HG03175 (cell line): ENCODE data around the gene BLTP2.
A peak's percentile ranks its signal among the peaks of the same experiment; 100 is the strongest.
"Not testable (repeated sequence)": the region's sequence is repeated elsewhere in the genome, so short reads cannot be mapped to it uniquely, and the experiment has no call there.

Experiments used
- ATAC-seq: cut with Tn5 transposase; IDR thresholded peaks from one replicate; pipeline ENCODE4 v1.9.1; 2021; ENCODE audit warnings: mild to moderate bottlenecking, moderate library complexity; ENCODE audit not compliant: unreplicated experiment

BLTP2 gene

DNA sequence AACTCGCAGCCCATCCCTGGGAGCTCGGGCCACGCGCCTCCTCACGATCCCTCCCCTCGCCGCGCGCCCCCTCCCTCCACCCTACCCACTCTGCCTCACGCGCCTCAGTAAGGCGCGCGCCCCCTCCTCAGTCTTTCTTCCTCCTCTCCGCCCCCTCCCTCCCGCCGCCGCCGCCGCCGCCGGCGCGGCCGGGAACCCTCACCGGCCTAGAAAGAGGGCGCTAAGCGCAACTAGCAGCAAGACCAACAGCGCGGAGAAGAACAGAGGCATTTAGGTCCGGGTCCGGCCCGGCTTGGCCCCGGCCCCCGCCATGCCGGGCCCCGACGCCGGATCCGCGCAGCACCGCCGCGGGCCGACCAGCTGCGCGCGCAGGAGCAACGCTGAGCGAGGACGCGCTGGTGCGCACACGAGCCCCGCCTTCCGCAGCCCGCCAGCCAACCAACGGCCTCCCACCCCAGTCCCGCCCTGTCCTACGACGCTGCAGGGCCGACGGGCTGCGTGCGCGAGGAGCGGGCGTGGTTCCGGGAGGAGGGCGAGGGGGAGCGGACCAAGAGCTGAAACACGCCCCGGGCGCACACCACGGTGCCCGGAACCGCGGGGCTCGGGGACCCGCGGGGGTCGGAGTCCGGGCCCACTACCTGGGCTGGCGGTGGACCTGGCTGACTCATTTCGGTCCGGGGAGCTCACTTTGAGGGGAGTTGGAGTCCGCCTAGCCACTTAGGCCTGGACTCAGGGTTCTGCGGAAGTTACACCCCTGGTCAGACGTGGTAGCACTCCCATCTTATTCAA is at the start of gene BLTP2:
Gene BLTP2 (minus strand): TSS at position 372 of the 789 bp plus-strand sequence. CDS start 102 bp downstream, at position 270.
- peak; percentile 94 for ATAC-seq

DNA sequence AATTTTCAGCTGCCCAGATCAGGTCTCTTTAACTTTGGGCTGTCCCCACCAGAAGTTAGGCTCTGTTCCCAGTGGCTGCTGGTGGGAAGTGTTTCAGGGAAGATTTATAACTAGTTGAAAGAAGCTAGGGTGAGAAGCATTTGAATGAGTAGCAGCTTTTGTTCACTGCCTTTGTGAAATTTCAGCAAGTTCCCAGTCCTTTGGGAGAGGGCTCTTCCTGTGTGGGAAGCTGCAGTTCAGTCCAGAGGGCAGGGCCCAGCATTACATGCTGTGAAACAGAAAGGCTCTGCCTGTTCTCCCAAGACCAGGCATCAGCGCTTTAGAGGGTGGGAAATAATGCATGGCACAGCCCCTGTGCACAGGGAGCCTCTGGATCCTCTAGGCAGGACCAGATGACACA is 48.9 kb upstream of the BLTP2 start:
- no peak for ATAC-seq

DNA sequence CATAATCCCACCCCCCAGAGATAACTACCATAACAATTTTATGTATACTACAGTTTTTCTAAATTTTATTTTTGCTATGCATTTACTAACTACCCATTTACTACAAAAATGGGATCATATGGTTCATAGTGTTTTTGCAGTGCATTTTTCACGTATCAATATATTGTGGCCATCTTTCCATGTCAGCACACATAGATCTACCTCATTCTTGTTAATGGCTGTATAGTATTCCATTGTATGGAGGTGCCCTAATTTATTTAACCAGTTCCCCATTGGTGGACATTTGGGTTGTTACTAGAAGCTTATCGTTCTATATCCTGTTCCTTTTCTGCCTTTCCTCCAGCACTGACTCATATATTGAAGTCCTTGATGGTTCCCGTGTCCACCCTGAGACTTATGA is 44.1 kb upstream of the BLTP2 start:
- no peak for ATAC-seq

DNA sequence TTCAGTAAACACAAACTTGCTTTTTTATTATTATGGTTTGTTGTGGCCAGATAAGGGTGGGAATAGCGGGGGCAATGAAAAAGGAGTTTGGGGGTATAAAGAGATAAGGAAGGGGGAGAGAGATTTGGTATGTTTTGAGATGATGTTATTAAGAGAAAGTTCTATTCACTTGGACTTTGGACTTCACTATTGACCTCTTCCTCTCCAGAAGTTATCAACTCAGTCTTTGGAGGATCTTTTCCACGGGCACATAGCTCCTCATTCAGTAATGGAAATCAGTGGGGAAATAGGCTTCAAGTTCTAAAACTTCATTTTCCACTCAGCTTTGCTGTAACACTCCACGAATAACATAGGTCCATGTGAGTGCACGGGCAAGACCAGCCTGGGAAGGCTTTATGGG is 43.5 kb upstream of the BLTP2 start:
- no peak for ATAC-seq

DNA sequence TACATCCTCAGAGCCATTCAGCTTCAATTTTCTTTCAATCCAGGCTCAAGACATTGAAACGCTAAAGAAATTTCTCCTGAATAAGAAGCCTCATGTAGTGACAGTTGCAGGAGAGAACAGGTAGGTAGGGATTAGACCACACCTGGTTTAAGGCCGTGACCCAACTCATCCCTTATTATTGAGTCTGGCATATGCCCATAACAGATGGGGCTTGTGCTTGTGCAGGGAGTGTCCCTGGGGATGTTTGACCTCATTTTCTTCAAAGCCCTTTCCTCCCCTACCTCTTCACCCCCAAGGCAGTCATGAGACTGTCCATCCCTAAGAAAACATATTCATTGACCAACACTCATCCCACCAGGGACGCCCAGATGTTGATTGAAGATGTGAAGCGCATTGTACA is 41.3 kb upstream of the BLTP2 start:
- no peak for ATAC-seq

DNA sequence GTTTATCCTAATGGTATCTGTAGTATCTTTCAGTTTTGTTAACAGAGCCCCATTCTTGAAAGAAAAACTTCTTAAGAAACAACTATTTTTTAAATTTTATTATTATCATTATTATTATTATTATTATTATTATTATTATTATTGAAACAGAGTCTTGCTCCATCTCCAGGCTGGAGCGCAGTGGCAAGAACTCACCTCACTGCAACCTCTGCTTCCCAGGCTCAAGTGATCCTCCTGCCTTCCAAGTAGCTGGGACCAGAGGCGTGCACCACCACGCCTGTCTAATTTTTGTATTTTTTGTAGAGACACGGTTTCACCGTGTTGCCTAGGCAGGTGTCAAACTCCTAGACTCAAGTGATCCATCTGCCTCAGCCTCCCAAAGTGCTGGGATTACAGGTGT is 40.4 kb upstream of the BLTP2 start:
- no peak for ATAC-seq

DNA sequence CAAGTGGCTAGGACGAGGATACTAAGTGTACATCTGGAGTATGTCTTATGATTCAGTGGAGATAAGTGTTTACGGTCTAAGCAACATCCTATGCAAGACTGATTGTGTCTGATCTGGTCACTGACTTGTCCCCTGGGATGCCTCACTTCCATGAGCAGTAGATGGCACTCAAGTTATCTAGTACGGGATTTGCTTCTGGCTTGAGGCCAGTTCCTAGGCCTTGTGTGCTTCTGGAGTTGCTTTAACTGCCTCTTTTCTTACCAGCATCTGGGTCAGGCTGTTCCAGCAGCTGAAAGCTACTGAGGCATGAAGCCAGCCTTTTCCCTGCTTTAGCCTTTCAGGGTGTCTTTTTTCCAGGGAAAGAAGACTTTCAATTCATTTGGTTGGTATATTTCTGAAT is 40.0 kb upstream of the BLTP2 start:
- ATAC-seq, result no peak

DNA sequence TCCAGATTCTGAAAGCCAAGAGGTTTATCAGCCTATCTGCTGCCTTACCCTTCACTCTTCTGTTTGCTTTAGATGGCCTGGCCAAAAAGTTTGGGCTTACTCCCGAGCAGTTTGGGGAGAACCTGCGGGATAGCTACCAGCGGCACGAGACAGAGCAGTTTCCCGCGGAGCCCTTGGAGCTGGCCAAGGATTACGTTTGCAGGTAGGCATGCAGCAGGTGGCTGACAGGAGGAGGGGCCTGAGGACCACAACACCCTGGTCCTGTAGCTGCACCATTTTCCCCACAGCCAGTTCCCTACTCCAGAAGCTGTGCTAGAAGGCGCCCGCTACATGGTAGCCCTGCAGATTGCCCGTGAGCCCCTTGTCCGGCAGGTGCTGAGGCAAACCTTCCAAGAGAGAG is 37.7 kb upstream of the BLTP2 start:
- ATAC-seq, result no peak

DNA sequence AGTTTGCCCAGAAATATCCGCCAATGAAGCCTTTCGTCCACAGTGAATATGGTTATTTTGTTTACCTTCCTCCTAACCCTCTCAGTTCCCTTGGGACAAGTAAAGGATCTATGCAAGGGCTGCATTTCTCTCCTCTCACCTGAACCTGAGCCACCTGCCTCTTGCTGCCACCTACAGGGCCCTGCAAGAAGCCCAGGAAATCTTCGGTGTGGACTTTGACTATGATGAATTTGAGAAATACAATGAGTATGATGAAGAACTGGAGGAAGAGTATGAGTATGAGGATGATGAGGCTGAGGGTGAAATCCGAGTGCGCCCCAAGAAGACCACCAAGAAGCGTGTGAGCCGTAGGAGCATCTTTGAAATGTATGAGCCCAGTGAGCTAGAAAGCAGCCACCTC is 31.0 kb upstream of the BLTP2 start:
- no peak for ATAC-seq

DNA sequence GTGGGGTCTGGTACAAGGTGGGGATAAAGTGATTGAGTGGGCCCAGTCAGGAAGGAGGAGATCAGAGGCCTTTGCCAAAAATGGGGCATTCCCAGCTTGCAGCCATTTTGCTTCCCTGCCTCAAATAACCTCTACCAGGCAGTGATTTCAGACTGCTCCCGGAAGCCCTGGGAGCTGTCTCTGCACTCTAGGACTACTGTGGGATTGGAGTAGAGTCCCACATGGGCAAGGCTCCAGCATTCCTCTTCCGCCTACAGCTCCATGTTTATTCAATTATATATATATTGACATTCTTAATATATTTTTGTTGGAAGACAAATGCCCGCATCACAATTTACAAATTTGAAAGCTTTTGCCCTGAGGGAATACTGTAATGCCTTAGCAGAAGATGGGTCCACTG is 30.5 kb upstream of the BLTP2 start:
- ATAC-seq, result no peak

DNA sequence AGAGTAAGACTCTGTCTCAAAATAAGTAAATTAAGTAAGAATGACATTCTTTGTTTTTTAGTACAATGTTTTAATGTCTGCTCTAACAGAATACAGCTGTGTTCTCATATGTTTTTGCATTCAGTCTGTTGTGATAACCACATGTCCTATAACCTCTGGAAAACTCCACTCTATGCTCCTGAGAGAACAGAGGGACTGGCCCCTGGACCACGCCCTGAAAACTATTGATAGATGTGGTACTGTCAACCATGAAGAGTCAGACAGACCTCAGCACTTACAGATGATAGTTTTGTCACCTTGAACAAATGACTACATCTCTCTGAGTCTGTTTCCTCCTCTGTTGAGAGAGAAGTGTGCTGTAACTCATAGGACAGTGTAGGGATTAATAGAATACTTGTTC is 25.0 kb upstream of the BLTP2 start:
- no peak for ATAC-seq

DNA sequence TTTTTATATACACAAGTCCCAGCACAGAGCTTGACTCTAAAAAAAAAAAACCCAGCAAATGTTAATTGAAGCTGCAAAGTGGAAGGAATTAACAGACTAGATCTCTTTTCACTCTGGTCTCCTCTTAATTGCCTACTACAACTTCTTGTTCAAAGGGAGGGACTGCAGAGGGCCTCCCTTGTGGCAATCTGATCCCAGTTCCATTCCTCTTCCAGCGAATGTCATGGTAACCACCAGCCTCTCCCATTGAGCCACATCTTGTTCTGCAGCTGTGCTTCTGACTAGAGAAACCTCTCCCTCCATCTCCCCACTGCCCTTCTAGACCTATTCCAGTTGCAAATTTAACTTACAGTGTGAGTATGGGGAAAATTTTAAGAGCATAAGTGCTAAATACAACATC is 22.9 kb upstream of the BLTP2 start:
- ATAC-seq, result no peak

DNA sequence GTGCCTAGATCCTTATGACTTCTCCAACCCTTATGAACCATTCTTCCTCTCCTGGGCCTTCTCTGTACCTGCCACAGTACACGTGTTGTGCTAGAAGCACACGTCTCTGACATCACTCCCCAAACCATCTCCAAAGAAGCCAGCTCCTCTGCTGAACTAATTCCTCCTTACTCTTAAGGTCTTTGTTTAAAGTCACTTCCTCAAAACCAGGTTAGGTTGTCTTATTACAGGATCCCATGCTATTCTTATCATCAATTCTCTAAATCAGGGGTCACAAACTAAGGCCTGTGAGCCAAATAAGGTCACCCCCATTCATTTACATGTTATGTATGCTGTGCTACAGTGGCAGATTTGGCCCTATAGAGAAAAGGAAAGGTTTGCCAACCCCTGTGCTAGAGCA is 21.0 kb upstream of the BLTP2 start:
- ATAC-seq, result no peak

DNA sequence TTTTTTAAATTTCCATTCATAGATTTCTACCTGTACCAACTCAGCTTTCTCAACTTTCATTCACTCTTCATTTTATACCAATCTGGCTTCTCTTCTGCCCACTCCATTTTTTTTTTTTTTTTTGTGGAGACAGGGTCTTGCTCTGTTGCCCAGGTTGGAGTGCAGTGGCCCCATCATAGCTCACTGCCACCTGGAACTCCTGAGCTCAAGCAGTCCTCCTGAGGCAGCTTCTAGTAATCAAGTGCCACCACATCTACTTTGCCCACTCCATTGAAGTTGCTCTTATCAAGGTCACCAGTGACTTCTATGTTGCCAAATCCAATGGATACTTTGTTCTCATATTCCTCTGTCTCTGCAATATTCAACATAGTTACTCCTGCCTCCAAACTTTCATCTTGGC is 18.8 kb upstream of the BLTP2 start:
- ATAC-seq, result no peak

DNA sequence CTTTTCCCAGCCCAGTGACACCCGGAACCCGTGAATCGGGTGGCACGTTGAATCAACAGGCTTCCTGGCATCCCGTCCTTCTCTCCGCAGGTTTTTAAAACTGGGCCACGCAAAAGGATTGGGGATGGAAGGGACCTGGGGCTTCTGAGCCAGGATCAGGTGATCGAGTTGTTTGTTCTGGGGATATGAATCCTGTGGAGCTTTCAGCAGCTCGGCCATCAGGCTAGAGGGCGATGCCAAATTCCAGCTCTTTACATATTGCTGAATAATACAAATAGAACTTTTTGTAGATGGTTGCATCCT is 17.5 kb upstream of the BLTP2 start:
- ATAC-seq, result no peak

DNA sequence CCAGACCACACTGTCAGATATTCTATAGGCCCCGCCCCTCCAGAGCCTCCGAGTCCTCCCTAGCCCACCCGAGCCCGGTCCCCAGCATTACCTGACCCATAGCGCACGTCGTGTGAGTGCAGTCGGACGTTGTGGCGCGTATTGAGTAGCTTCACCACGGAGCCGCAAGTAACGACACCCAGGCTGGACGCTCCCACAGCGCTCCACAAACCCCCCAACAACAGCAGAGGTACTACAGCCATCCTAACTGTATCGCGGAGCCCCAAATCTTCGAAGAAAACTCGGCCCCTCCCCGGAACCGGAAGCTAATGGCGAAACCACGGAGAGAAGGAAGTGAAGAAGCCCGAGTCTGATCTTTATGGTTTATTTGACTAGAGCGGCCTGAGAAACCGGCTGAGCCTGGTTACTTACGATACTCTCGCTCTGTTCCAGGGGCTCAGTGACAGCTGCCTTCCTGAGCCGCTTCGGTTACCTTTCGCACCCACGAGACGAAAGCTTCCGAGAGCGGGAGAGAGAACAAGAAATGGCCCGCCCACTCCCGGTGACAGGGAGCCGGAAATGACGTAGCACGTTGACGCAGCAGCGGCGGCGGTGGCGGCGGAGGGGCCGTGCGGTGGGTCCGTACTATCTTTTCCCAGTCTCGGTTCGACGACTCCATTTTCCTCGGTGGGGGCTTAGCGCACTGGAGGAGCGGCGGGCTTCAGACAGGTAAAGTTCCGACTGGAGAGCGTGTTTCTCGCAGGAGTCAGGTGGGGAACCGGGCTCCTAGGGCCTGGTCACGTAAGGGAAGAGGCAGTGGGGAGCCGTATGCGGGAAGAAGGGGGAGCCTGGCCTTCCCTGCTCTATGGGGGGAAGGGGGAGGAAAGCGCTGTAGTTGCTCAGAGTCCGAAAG is 16.9 kb upstream of the BLTP2 start, which contains the start of the genes SDF2 and SUPT6H:
Gene SDF2 (minus strand): TSS at position 272 of the 892 bp plus-strand sequence. CDS start 30 bp downstream, at position 242.
Gene SUPT6H (plus strand): TSS at position 571 of the 892 bp plus-strand sequence. CDS start 11,197 bp downstream, outside the sequence.
- ATAC-seq, result peak; percentile 87

DNA sequence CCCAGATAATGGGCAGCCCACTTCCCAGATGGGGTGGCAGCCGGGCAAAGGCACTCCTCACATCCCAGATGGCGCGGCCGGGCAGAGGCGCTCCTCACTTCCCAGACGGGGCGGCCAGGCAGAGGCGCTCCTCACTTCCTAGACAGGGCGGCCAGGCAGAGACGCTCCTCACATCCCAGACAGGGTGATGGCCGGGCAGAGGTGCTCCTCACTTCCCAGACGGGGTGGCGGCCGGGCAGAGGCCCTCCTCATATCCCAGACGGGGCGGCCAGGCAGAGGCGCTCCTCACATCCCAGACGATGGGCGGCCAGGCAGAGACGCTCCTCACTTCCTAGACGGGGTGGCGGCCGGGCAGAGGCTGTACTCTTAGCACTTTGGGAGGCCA is 14.5 kb upstream of the BLTP2 start:
- ATAC-seq, result not testable (repeated sequence)

DNA sequence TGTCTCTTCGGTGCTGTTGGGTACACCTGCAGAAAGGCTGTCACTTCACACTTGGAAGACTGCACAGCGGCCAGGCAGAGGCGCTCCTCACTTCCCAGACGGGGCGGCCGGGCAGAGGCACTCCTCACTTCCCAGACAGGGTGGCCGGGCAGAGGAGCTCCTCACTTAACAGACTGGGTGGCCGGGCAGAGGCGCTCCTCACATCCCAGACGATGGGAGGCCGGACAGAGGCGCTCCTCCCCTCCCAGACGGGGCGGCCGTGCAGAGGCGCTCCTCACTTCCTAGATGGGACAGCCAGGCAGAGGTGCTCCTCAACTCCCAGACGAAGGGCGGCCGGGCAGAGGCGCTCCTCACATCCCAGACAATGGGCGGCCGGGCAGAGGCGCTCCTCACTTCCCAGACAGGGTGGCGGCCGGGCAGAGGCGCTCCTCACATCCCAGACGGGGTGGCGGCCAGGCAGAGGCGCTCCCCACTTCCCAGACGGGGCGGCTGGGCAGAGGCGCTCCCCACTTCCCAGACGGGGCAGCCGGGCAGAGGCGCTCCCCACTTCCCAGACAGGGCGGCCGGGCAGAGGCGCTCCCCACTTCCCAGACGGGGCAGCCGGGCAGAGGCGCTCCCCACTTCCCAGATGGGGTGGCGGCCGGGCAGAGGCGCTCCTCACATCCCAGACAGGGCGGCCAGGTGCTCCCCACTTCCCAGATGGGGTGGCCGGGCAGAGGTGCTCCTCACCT is 14.0 kb upstream of the BLTP2 start:
- ATAC-seq, result not testable (repeated sequence)

DNA sequence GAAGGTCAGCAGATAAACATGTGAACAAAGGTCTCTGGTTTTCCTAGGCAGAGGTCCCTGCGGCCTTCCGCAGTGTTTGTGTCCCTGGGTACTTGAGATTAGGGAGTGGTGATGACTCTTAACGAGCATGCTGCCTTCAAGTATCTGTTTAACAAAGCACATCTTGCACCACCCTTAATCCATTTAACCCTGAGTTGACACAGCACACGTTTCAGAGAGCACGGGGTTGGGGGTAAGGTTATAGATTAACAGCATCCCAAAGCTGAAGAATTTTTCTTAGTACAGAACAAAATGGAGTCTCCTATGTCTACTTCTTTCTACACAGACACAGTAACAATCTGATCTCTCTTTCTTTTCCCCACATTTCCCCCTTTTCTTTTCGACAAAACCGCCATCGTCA is 13.4 kb upstream of the BLTP2 start:
- ATAC-seq, result not testable (repeated sequence)

DNA sequence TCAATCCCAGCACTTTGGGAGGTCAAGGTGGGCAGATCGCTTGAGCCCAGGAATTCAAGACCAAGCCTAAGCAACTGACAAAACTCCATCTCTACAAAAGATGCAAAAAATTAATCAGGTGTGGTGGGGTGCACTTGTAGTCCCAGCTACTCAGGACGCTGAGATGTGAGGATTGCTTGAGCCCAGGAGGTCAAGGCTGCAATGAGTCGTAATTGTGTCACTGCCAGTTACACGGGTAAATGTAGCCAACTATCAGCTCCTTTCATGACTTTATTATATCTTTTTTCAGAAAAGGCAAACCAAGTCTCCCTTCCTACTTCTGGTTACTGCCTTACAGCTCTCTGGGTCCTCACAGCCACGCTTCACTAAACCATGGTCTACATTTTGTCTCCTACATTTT is 12.8 kb upstream of the BLTP2 start:
- ATAC-seq, result no peak

DNA sequence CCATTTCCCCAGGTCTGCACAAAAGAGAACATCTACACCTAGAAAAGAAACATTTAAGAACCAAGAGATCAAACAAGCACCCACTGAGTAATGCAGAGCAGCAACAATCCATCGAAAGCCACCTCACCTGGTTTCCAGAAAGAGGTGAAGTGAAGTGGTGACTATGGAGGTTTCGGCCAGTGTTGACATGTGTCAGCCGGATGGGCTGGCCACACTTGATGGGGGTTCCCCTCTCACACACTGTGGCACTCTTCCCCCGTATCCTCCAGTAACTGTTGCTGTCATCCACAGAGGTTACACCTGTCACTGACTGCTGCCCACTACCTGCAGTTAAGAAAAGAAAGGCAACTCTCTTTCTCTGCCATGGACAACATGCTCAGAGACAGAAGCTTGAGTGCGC is 10.2 kb upstream of the BLTP2 start:
- no peak for ATAC-seq
